H1 (cell line): ENCODE results near the gene GPC2. TPM values are rescaled to one million over a fixed set of nuclear protein-coding genes. Genes with fewer than 3 reads are reported as not detected.

Source experiments
- CBX8 ChIP-seq: fragments of 300-800, 300-1000 bp; sonication (generic); IDR thresholded peaks from 2 replicates; pipeline ENCODE4 v1.7.1; 2016; ENCODE audit warnings: low read depth, low read length, borderline replicate concordance
- CHD7 ChIP-seq: fragments of 300-600 bp; sonication (generic); IDR thresholded peaks from 2 replicates; pipeline ENCODE4 v1.7.1; 2012; ENCODE audit warnings: low read length, moderate library complexity, mild to moderate bottlenecking, inconsistent platforms; ENCODE audit not compliant: insufficient replicate concordance
- POLR2AphosphoS5 ChIP-seq: IDR thresholded peaks from 2 replicates; pipeline ENCODE4 v1.6.1; 2011; ENCODE audit warnings: low read depth, low read length
- POU5F1 ChIP-seq: IDR thresholded peaks from 2 replicates; pipeline ENCODE4 v1.6.1; 2011; ENCODE audit warnings: low read depth, mild to moderate bottlenecking, low read length, moderate library complexity
- RNF2 ChIP-seq: fragments of 200-900, 300-1000 bp; sonication (generic); IDR thresholded peaks from 2 replicates; pipeline ENCODE4 v1.7.1; 2016; ENCODE audit warnings: borderline replicate concordance, low read depth, mild to moderate bottlenecking, antibody characterized with exemption, low read length; ENCODE audit not compliant: poor library complexity, severe bottlenecking; ENCODE audit errors: missing control alignments
- polyA plus RNA-seq, 7 experiments: library from polyadenylated mRNA; depleted of rRNA in 3 of 7; stranded (reverse) in 5 of 7; unstranded in 2 of 7; fragments of >200 nt in 5 of 7; fragments of 200-250 nt in 2 of 7; gene quantifications; 1 replicate in 5 of 7; 2 replicates in 1 of 7; 4 replicates in 1 of 7; pipeline versions ENCODE4 v1.2.1 to v1.2.3, GENCODE V29; 2011 to 2013; ENCODE audit warnings: missing spikeins in 2 of 7, mixed read lengths in 2 of 7
- total RNA-seq: library from RNA; stranded (reverse); fragmentation: NEBNext Ultra II Directional; extraction: Animal tissue kit (Norgen Biotek cat#: 25700); gene quantifications from 2 replicates; pipeline ENCODE4 v1.2.1, GENCODE V29; 2021

GPC2 gene
- total and polyA plus RNA-seq, 2 of the 8 experiments (the other 6 are each of a cell fraction or from before 2014, with no cell fraction given): 25.3 to 44.8 TPM

GRCh38 chr7:100148225-100148558, 29.0 kb downstream of the GPC2 start (continued):
- no peak for TF ChIP-seq CHD7
- no peak for TF ChIP-seq CBX8
- no peak for TF ChIP-seq RNF2
- TF ChIP-seq POU5F1: no peak
- no peak for TF ChIP-seq POLR2AphosphoS5
